Mucosa of stomach (tissue), 1 donor: ENCODE results near the gene KLRG1.

Experiments used
- H3K27me3 ChIP-seq: one replicate; pipeline ENCODE4 v1.7.0; 2013; ENCODE audit warnings: mild to moderate bottlenecking, low read length; ENCODE audit not compliant: control insufficient read depth, insufficient read depth
- H3K36me3 ChIP-seq: one replicate; pipeline ENCODE4 v1.7.0; 2013; ENCODE audit warnings: low read length; ENCODE audit not compliant: control insufficient read depth, insufficient read depth
- H3K4me1 ChIP-seq: one replicate; pipeline ENCODE4 v1.7.0; 2013; ENCODE audit warnings: mild to moderate bottlenecking, low read length; ENCODE audit not compliant: control insufficient read depth, insufficient read depth
- H3K4me3 ChIP-seq: one replicate; pipeline ENCODE4 v1.7.0; 2013; ENCODE audit warnings: low read length
- H3K9ac ChIP-seq: one replicate; pipeline ENCODE4 v1.7.0; 2013; ENCODE audit warnings: mild to moderate bottlenecking, low read length, moderate library complexity
- H3K9me3 ChIP-seq: one replicate; pipeline ENCODE4 v1.7.0; 2013; ENCODE audit warnings: mild to moderate bottlenecking, low read length, moderate library complexity; ENCODE audit not compliant: control insufficient read depth
- donor health status: Pancreatic carcinoma.

KLRG1 gene

GRCh38 chr12:9051158-9051550 lies 61.8 kb downstream of the KLRG1 start:
- no peaks in the 10 kb centered on the region for H3K9me3 ChIP-seq
- no peak overlapping the region for H3K9ac ChIP-seq
- no peaks in the 10 kb centered on the region for H3K36me3 ChIP-seq
- H3K4me3 ChIP-seq, result no peak overlapping the region
- no peaks in the 10 kb centered on the region for H3K4me1 ChIP-seq
- no peaks in the 10 kb centered on the region for H3K27me3 ChIP-seq

GRCh38 chr12:9052610-9053009 lies 63.3 kb downstream of the KLRG1 start:
- H3K27me3 ChIP-seq, result no peaks in the 10 kb centered on the region
- no peak overlapping the region for H3K4me3 ChIP-seq
- no peaks in the 10 kb centered on the region for H3K9me3 ChIP-seq
- H3K9ac ChIP-seq, result no peak overlapping the region
- H3K36me3 ChIP-seq, result no peaks in the 10 kb centered on the region
- H3K4me1 ChIP-seq, result no peaks in the 10 kb centered on the region
